OCI-LY1 (cell line): ENCODE measurements around the gene ICAM5.

Source experiments
- H2AFZ ChIP-seq: fragments of 200-600 bp; sonication (generic), shearing (Covaris generic); 2 replicates; pipeline ENCODE4 v1.6.0; 2014; ENCODE audit warnings: antibody characterized with exemption, mild to moderate bottlenecking, low read length
- H3F3A ChIP-seq: fragments of 200-600 bp; sonication (generic), shearing (Covaris generic); 2 replicates; pipeline ENCODE4 v1.6.0; 2014; ENCODE audit warnings: mild to moderate bottlenecking, antibody characterized with exemption, low read length, moderate library complexity; ENCODE audit not compliant: insufficient read depth
- H3K27ac ChIP-seq: fragments of 200-600 bp; sonication (generic); 2 replicates; pipeline ENCODE4 v1.5.1; 2014; ENCODE audit warnings: low read length, mixed run types, mild to moderate bottlenecking, low read depth; ENCODE audit not compliant: poor library complexity, severe bottlenecking
- H3K27me3 ChIP-seq: fragments of 200-600 bp; sonication (generic); 2 replicates; pipeline ENCODE4 v1.6.0; 2014; ENCODE audit warnings: antibody characterized with exemption, mild to moderate bottlenecking, low read length, moderate library complexity; ENCODE audit not compliant: insufficient read depth
- H3K36me3 ChIP-seq: fragments of 200-600 bp; sonication (generic); 2 replicates; pipeline ENCODE4 v1.6.1; 2014; ENCODE audit warnings: mild to moderate bottlenecking, antibody characterized with exemption, low read length, moderate library complexity, mixed read lengths; ENCODE audit not compliant: insufficient read depth
- H3K4me1 ChIP-seq: fragments of 200-600 bp; sonication (generic); 2 replicates; pipeline ENCODE4 v1.5.1; 2014; ENCODE audit warnings: mild to moderate bottlenecking, low read length, moderate library complexity; ENCODE audit not compliant: insufficient read depth, severe bottlenecking
- H3K4me2 ChIP-seq: fragments of 200-600 bp; sonication (generic), shearing (Covaris generic); 2 replicates; pipeline ENCODE4 v1.6.1; 2014; ENCODE audit warnings: low read length
- H3K4me3 ChIP-seq: fragments of 200-600 bp; sonication (generic); 2 replicates; pipeline ENCODE4 v1.5.1; 2014; ENCODE audit warnings: low read length, low read depth, mild to moderate bottlenecking, mixed read lengths; ENCODE audit not compliant: poor library complexity, severe bottlenecking
- H3K79me2 ChIP-seq: fragments of 200-600 bp; shearing (Covaris generic); 2 replicates; pipeline ENCODE4 v1.6.1; 2016; ENCODE audit warnings: mixed run types, low read length, mixed read lengths; ENCODE audit not compliant: insufficient read depth
- H3K9ac ChIP-seq: fragments of 200-600 bp; sonication (generic), shearing (Covaris generic); 2 replicates; pipeline ENCODE4 v1.6.1; 2014; ENCODE audit warnings: mild to moderate bottlenecking, low read length, mixed read lengths
- H3K9me2 ChIP-seq: fragments of 200-600 bp; sonication (generic), shearing (Covaris generic); 2 replicates; pipeline ENCODE4 v1.6.1; 2014; ENCODE audit warnings: low read depth, mild to moderate bottlenecking, low read length, mixed read lengths
- H3K9me3 ChIP-seq: fragments of 200-600 bp; shearing (Covaris generic); 2 replicates; pipeline ENCODE4 v1.6.1; 2014; ENCODE audit warnings: low read length, mixed read lengths
- H4K20me1 ChIP-seq: fragments of 200-600 bp; sonication (generic), shearing (Covaris generic); 2 replicates; pipeline ENCODE4 v1.6.0; 2016; ENCODE audit warnings: mild to moderate bottlenecking, low read length; ENCODE audit not compliant: insufficient read depth
- CTCF ChIP-seq: fragments of 200-600 bp; sonication (generic), shearing (Covaris generic); IDR thresholded peaks from 2 replicates; pipeline ENCODE4 v1.5.1; 2017; ENCODE audit warnings: mild to moderate bottlenecking, antibody characterized with exemption, low read length, moderate library complexity, mixed read lengths
- EZH2 ChIP-seq: fragments of 200-600 bp; sonication (generic), shearing (Covaris generic); IDR thresholded peaks from 2 replicates; pipeline ENCODE4 v1.8.0; 2017; ENCODE audit warnings: borderline replicate concordance, mixed run types, mild to moderate bottlenecking, antibody characterized with exemption, low read length, moderate library complexity, mixed read lengths

Gene ICAM5

GRCh38 chr19:10328558-10329429 is 39.0 kb downstream of the ICAM5 start:
- Histone ChIP-seq H3K79me2 (peaks cover 14% of the 10 kb centered on the region), H3K9me3 (no peaks in the 10 kb centered on the region), H3K4me1 (peaks cover 27% of the 10 kb centered on the region), H3K27ac (no peak overlapping the region), H3K4me3 (no peak overlapping the region), H3K9ac (no peak overlapping the region), H3K36me3 (peaks cover 79% of the 10 kb centered on the region), H3K4me2 (no peak overlapping the region), H4K20me1 (no peaks in the 10 kb centered on the region), H3F3A (no peaks in the 10 kb centered on the region; the same call in 1 of the 2 replicates), H2AFZ (no peak overlapping the region), H3K9me2 (no peaks in the 10 kb centered on the region), H3K27me3 (no peaks in the 10 kb centered on the region)
- no peak for TF ChIP-seq CTCF
- TF ChIP-seq EZH2 = no peak

DNA sequence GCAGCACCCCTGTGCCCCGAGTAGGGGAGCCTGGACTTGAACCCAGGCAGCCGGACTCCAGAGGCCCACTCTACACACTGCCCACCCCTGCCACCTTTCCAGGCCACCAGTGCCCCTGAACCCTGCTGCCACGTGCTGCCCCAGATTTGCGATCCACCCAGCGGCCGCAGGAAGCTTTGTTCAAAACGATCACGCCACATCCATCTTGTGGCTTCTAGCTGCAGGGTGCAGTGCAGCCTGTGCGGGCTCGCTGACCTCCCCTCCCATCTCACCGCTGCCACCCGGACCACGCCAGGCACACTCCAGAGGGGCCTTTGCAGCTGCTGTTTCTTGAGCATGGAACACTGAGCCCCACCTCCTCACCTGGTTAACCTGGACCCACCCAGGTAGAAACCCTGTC is 39.8 kb downstream of the ICAM5 start:
- Histone ChIP-seq H4K20me1 (no peaks in the 10 kb centered on the region), H3K27ac (no peak overlapping the region), H3K9me2 (no peaks in the 10 kb centered on the region), H3K9ac (no peak overlapping the region), H3K27me3 (no peaks in the 10 kb centered on the region), H3K79me2 (peaks cover 14% of the 10 kb centered on the region), H3K4me3 (no peak overlapping the region), H3K36me3 (peaks cover 73% of the 10 kb centered on the region), H3K9me3 (no peaks in the 10 kb centered on the region), H2AFZ (no peak overlapping the region), H3K4me1 (peaks cover 34% of the 10 kb centered on the region), H3K4me2 (no peak overlapping the region), H3F3A (no peaks in the 10 kb centered on the region; the same call in 1 of the 2 replicates)
- TF ChIP-seq CTCF (no peak), EZH2 (no peak)

- Histone ChIP-seq H4K20me1 (no peaks in the 10 kb centered on the region), H3K4me1 (peaks cover 29% of the 10 kb centered on the region), H3K4me3 (peak overlapping the region; percentile 72), H3K9ac (peak overlapping the region; percentile 82), H3K27me3 (no peaks in the 10 kb centered on the region), H3F3A (no peaks in the 10 kb centered on the region), H3K27ac (peak overlapping the region; percentile 77), H2AFZ (no peak overlapping the region), H3K36me3 (peaks cover 46% of the 10 kb centered on the region), H3K9me3 (no peaks in the 10 kb centered on the region), H3K4me2 (peak overlapping the region; percentile 84), H3K9me2 (no peaks in the 10 kb centered on the region), H3K79me2 (peaks cover 14% of the 10 kb centered on the region)
- TF ChIP-seq EZH2 = no peak
Measured at GRCh38 chr19:10332158-10332964, 42.6 kb downstream of the ICAM5 start.
